ENCODE results near the gene IL4I1.
A peak's percentile ranks its signal among the peaks of the same experiment; 100 is the strongest.
"Not testable (repeated sequence)": the region's sequence is repeated elsewhere in the genome, so short reads cannot be mapped to it uniquely, and the experiment has no call there.

Gene IL4I1

GRCh38 chr19:49929611-49930482 is 33.2 kb upstream of the IL4I1 start:
- TF ChIP-seq ZNF274 (IDR thresholded peaks at IDR 0.05; ENCODE audit: low read depth, low read length): no peak
- H3K4me3 ChIP-seq (ENCODE audit: low read length): peak overlapping the region; percentile 98

- no peak for TF ChIP-seq ZNF274 (IDR thresholded peaks at IDR 0.05; ENCODE audit: low read depth, low read length)
- H3K4me3 ChIP-seq (ENCODE audit: low read length): peak within 1 kb of the TSS; percentile 98
Observed at GRCh38 chr19:49929121-49929610, 32.5 kb upstream of the IL4I1 start, which contains the start of the genes ATF5 and NUP62. ATF5 (plus strand) TSS chr19:49929205; CDS start chr19:49930851, 1,646 bp downstream. NUP62 (minus strand) TSS chr19:49929504; CDS start chr19:49909807, 19,697 bp downstream.

GRCh38 chr19:49927526-49928264 is 31.0 kb upstream of the IL4I1 start:
- TF ChIP-seq ZNF274 (IDR thresholded peaks at IDR 0.05; ENCODE audit: low read depth, low read length): no peak
- H3K4me3 ChIP-seq (ENCODE audit: low read length): peak overlapping the region; percentile 98; the same call in 1 of the 2 replicates

- TF ChIP-seq ZNF274 (IDR thresholded peaks at IDR 0.05; ENCODE audit: low read depth, low read length): no peak
- H3K4me3 ChIP-seq (ENCODE audit: low read length): no peak overlapping the region
Observed at GRCh38 chr19:49926515-49926914, 29.8 kb upstream of the IL4I1 start.

GRCh38 chr19:49925486-49925885 is 28.8 kb upstream of the IL4I1 start:
- no peak overlapping the region for H3K4me3 ChIP-seq (ENCODE audit: low read length)
- TF ChIP-seq ZNF274 (IDR thresholded peaks at IDR 0.05; ENCODE audit: low read depth, low read length): no peak

GRCh38 chr19:49924881-49925210 is 28.2 kb upstream of the IL4I1 start:
- H3K4me3 ChIP-seq (ENCODE audit: low read length): not testable (repeated sequence)

GRCh38 chr19:49924004-49924880 is 27.6 kb upstream of the IL4I1 start:
- TF ChIP-seq ZNF274 (IDR thresholded peaks at IDR 0.05; ENCODE audit: low read depth, low read length): no peak
- H3K4me3 ChIP-seq (ENCODE audit: low read length): no peak overlapping the region

- H3K4me3 ChIP-seq (ENCODE audit: low read length): no peak overlapping the region
- no peak for TF ChIP-seq ZNF274 (IDR thresholded peaks at IDR 0.05; ENCODE audit: low read depth, low read length)
Observed at GRCh38 chr19:49923055-49924003, 26.6 kb upstream of the IL4I1 start.

GRCh38 chr19:49921871-49922795 is 25.4 kb upstream of the IL4I1 start:
- TF ChIP-seq ZNF274 (IDR thresholded peaks at IDR 0.05; ENCODE audit: low read depth, low read length): no peak
- H3K4me3 ChIP-seq (ENCODE audit: low read length): no peak overlapping the region

GRCh38 chr19:49920624-49921363 is 24.1 kb upstream of the IL4I1 start:
- TF ChIP-seq ZNF274 (IDR thresholded peaks at IDR 0.05; ENCODE audit: low read depth, low read length): no peak
- H3K4me3 ChIP-seq (ENCODE audit: low read length): no peak overlapping the region

GRCh38 chr19:49918089-49918488 is 21.4 kb upstream of the IL4I1 start:
- TF ChIP-seq ZNF274 (IDR thresholded peaks at IDR 0.05; ENCODE audit: low read depth, low read length): no peak
- no peak overlapping the region for H3K4me3 ChIP-seq (ENCODE audit: low read length)

Data from GM08714 (cell line).